A549 treated with ZK216348 at 1 μM for 4 hours (cell line): ENCODE measurements around the gene PSME4. TPM values are rescaled to one million over a fixed set of nuclear protein-coding genes. Genes with fewer than 3 reads are reported as not detected.

Experiments used
- total RNA-seq: library from RNA; stranded (reverse); fragments of 200-300 nt; extraction: Qiagen RNA extraction; gene quantifications from 5 replicates; pipeline ENCODE4 v1.2.3, GENCODE V29; 2022; ENCODE audit warnings: low read depth

The PSME4 gene
- total RNA-seq, result 43.2 to 48.1 TPM (median 43.4 TPM) in 5 replicates

DNA sequence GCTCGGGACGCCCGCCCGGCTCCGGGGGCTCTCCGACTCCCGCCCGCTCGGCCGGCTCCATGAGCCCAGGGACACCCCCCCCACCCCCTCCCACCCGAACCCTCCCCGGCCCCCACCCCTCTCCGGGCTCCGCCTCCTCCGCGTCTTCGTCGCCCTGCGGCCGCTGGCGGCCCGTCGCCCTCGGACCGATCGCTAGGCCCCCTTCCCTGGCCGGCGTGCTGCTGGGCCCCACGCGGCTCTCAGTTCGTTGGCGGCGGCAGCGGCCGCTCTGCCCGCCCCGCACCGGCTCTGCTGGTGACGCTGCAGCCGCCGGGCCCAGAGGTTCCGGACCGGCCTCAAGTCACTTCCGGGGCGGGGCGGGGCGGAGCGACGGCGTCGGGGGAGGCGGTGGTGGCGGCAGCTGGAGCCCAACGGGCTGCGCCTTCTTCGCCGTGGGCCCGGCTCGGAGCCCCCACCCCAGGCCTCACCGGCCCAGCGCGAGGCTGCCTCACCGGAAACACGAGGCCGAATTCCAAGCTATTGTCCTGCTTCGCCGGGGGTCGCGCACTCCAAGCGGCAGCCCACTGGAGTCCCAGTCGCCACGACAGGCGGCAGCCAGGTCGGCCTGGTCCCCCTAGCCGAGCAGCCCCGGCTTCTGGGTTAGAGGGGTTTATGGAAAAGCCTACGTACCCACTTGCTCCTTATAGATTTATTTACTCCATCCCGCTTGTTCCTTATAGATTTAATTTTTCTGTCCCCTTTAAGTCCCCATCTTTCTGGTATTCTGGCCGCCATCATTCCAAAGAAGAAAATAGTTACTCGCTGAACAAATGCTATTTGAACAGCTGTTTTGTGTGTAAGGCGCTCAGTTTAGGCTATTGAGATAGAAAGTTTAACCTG is at the start of gene PSME4:
TSS of gene PSME4 (minus strand) at position 270 of the 879 bp plus-strand sequence. CDS start at position 61, 209 bp downstream.

GRCh38 chr2:53859206-53860181 is 111.3 kb downstream of the PSME4 start, which contains the start of gene GPR75:
Gene GPR75, minus strand, starts transcription at chr2:53859967. Its CDS starts 5,211 bp downstream, at chr2:53854756.

Other genes starting within 250 kb of the PSME4 start
- gene CHAC2, start 203.2 kb downstream of the PSME4 start, total RNA-seq, result 10.0 to 14.9 TPM (median 11.5 TPM) in 5 replicates
- 11.4 to 13.7 TPM (median 12.6 TPM) in 5 replicates for gene ASB3, start 184.0 kb downstream of the PSME4 start, total RNA-seq
- gene ERLEC1, start 183.9 kb downstream of the PSME4 start, total RNA-seq, result 46.0 to 64.8 TPM (median 60.6 TPM) in 5 replicates
- 1.5 to 2.3 TPM (median 1.9 TPM) in 5 replicates for gene GPR75, start 111.0 kb downstream of the PSME4 start, total RNA-seq
- 5.4 to 8.7 TPM (median 7.9 TPM) in 5 replicates for gene ACYP2, start 144.6 kb upstream of the PSME4 start, total RNA-seq